ENCODE results near the gene PCDHB9. TPM values are rescaled to one million over a fixed set of nuclear protein-coding genes. Genes with fewer than 3 reads are reported as not detected.
A peak's percentile ranks its signal among the peaks of the same experiment; 100 is the strongest.

Gene PCDHB9
- total and polyA plus RNA-seq, 2 of the 8 experiments (the other 6 are each of a cell fraction or from before 2014, with no cell fraction given) = 0.68 to 1.6 TPM

DNA sequence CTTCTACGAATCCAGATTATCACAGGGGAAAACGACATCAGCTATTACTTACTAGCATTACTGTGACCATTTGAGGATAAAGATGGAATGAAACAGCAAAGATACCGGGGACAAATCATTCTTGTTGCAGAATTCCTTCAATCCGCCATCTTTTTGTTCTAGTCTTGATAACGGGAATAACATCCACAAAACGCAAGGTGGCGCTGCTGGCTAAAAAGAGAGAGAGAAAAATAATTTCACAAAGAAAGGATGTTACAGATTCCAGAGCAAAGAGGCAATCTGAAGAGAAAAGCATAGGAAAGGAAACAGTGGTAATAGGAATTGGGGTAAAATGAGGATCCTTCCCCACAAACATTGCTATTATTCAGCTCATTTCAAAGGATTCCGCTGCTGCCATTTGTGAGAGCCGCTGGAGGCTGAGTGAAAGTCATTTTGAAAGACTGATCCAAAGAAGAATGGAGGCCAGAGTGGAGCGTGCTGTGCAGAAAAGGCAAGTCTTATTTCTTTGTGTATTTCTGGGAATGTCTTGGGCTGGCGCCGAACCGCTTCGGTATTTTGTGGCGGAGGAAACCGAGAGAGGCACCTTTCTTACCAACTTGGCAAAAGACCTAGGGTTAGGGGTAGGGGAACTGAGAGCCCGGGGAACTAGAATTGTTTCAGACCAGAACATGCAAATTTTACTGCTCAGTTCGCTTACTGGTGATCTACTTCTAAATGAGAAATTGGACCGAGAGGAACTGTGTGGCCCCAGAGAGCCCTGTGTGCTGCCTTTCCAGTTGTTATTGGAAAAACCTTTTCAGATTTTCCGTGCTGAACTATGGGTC, 14.4 kb upstream of the PCDHB9 start, which contains the start of gene PCDHB7 (continued):
- TF ChIP-seq SRF (IDR thresholded peaks at IDR 0.05; ENCODE audit: low read depth, low read length) = no peak
- TF ChIP-seq BRCA1 (IDR thresholded peaks at IDR 0.05; ENCODE audit: low read depth, low read length) = no peak
- no peak for TF ChIP-seq CHD2 (IDR thresholded peaks at IDR 0.05; ENCODE audit: low read length)
- TF ChIP-seq SP2 (IDR thresholded peaks at IDR 0.05; ENCODE audit: low read length) = no peak
- TF ChIP-seq, protein P1, sequence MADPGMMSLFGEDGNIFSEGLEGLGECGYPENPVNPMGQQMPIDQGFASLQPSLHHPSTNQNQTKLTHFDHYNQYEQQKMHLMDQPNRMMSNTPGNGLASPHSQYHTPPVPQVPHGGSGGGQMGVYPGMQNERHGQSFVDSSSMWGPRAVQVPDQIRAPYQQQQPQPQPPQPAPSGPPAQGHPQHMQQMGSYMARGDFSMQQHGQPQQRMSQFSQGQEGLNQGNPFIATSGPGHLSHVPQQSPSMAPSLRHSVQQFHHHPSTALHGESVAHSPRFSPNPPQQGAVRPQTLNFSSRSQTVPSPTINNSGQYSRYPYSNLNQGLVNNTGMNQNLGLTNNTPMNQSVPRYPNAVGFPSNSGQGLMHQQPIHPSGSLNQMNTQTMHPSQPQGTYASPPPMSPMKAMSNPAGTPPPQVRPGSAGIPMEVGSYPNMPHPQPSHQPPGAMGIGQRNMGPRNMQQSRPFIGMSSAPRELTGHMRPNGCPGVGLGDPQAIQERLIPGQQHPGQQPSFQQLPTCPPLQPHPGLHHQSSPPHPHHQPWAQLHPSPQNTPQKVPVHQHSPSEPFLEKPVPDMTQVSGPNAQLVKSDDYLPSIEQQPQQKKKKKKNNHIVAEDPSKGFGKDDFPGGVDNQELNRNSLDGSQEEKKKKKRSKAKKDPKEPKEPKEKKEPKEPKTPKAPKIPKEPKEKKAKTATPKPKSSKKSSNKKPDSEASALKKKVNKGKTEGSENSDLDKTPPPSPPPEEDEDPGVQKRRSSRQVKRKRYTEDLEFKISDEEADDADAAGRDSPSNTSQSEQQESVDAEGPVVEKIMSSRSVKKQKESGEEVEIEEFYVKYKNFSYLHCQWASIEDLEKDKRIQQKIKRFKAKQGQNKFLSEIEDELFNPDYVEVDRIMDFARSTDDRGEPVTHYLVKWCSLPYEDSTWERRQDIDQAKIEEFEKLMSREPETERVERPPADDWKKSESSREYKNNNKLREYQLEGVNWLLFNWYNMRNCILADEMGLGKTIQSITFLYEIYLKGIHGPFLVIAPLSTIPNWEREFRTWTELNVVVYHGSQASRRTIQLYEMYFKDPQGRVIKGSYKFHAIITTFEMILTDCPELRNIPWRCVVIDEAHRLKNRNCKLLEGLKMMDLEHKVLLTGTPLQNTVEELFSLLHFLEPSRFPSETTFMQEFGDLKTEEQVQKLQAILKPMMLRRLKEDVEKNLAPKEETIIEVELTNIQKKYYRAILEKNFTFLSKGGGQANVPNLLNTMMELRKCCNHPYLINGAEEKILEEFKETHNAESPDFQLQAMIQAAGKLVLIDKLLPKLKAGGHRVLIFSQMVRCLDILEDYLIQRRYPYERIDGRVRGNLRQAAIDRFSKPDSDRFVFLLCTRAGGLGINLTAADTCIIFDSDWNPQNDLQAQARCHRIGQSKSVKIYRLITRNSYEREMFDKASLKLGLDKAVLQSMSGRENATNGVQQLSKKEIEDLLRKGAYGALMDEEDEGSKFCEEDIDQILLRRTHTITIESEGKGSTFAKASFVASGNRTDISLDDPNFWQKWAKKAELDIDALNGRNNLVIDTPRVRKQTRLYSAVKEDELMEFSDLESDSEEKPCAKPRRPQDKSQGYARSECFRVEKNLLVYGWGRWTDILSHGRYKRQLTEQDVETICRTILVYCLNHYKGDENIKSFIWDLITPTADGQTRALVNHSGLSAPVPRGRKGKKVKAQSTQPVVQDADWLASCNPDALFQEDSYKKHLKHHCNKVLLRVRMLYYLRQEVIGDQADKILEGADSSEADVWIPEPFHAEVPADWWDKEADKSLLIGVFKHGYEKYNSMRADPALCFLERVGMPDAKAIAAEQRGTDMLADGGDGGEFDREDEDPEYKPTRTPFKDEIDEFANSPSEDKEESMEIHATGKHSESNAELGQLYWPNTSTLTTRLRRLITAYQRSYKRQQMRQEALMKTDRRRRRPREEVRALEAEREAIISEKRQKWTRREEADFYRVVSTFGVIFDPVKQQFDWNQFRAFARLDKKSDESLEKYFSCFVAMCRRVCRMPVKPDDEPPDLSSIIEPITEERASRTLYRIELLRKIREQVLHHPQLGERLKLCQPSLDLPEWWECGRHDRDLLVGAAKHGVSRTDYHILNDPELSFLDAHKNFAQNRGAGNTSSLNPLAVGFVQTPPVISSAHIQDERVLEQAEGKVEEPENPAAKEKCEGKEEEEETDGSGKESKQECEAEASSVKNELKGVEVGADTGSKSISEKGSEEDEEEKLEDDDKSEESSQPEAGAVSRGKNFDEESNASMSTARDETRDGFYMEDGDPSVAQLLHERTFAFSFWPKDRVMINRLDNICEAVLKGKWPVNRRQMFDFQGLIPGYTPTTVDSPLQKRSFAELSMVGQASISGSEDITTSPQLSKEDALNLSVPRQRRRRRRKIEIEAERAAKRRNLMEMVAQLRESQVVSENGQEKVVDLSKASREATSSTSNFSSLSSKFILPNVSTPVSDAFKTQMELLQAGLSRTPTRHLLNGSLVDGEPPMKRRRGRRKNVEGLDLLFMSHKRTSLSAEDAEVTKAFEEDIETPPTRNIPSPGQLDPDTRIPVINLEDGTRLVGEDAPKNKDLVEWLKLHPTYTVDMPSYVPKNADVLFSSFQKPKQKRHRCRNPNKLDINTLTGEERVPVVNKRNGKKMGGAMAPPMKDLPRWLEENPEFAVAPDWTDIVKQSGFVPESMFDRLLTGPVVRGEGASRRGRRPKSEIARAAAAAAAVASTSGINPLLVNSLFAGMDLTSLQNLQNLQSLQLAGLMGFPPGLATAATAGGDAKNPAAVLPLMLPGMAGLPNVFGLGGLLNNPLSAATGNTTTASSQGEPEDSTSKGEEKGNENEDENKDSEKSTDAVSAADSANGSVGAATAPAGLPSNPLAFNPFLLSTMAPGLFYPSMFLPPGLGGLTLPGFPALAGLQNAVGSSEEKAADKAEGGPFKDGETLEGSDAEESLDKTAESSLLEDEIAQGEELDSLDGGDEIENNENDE (IDR thresholded peaks at IDR 0.05; ENCODE audit: insufficient replicate concordance, low read length) = no peak
- TF ChIP-seq GTF2F1 (IDR thresholded peaks at IDR 0.05; ENCODE audit: borderline replicate concordance, low read depth, low read length) = no peak
- TF ChIP-seq EGR1 (IDR thresholded peaks at IDR 0.05; ENCODE audit: borderline replicate concordance, low read depth, low read length) = no peak
- TF ChIP-seq TAF7 (optimal IDR thresholded peaks at IDR 0.05; ENCODE audit: borderline replicate concordance, low read depth, low read length) = no peak
- peak; percentile 88 for TF ChIP-seq YY1 (IDR thresholded peaks at IDR 0.05; ENCODE audit: low read depth, low read length)
- TF ChIP-seq HDAC6 (IDR thresholded peaks at IDR 0.05; ENCODE audit: low read depth, low read length) = no peak
- TF ChIP-seq BCL11A (IDR thresholded peaks at IDR 0.05; ENCODE audit: low read depth in 2 of 2, low read length in 2 of 2) = no peak
